Measurements from ENCODE around the gene GNAI3.
A peak's percentile ranks its signal among the peaks of the same experiment; 100 is the strongest.

The GNAI3 gene

DNA sequence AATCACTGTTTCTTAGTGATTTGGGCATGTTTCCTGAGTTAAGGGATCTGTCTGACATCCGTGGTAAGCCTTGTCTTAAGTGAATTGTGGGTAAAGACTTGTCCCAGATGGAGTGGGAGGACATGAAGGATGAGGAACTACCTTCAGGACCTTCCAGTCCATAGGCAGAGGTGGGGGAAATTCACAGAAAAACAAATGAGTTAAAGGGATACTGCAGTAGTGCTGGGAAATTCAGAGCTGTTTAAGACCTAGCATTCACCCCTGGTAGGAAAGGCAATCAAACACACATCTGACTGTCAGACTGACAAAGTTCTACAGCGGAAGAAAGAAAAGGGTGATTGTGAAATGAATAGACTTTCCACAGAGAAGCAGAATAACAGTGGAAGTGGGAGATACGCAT, 68.0 kb downstream of the GNAI3 start:
- Mint-ChIP-seq H3K27me3 (no peaks in the 10 kb centered on the region), H3K27ac (no peak overlapping the region), H3K4me3 (no peak overlapping the region), H3K4me1 (ENCODE audit: low read depth) (peaks cover 29% of the 10 kb centered on the region), H3K36me3 (no peaks in the 10 kb centered on the region), H3K9me3 (ENCODE audit: low read depth) (no peaks in the 10 kb centered on the region)

DNA sequence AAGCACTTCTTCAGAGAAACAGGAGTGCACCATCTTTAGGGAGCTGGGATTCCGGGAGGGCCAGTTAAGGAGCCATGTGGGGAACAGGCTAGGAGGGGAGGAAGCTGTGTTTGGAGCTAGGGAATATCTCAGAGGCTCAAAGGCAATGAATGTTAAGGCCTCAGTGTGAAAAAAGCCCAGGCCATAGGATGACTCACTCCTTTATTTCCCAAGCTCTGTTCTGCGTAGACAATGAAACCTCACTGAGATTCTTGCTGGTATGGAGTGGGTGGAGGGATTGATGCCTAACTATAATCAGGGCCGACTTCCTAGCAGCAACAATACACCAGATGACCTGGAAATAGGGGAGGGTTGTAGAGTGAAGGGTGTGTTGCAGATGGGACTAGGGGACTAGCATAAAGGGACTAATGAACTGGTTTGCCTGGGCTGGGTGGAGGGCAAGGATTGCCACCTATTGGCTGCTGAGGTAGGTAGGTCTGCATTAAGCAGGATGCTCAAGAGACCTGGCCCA, 68.9 kb downstream of the GNAI3 start:
- no peaks in the 10 kb centered on the region for H3K9me3 Mint-ChIP-seq (ENCODE audit: low read depth)
- peaks cover 38% of the 10 kb centered on the region for H3K4me1 Mint-ChIP-seq (ENCODE audit: low read depth)
- H3K27me3 Mint-ChIP-seq: no peaks in the 10 kb centered on the region
- H3K27ac Mint-ChIP-seq: no peak overlapping the region
- peak overlapping the region; percentile 11 for H3K4me3 Mint-ChIP-seq
- no peaks in the 10 kb centered on the region for H3K36me3 Mint-ChIP-seq

DNA sequence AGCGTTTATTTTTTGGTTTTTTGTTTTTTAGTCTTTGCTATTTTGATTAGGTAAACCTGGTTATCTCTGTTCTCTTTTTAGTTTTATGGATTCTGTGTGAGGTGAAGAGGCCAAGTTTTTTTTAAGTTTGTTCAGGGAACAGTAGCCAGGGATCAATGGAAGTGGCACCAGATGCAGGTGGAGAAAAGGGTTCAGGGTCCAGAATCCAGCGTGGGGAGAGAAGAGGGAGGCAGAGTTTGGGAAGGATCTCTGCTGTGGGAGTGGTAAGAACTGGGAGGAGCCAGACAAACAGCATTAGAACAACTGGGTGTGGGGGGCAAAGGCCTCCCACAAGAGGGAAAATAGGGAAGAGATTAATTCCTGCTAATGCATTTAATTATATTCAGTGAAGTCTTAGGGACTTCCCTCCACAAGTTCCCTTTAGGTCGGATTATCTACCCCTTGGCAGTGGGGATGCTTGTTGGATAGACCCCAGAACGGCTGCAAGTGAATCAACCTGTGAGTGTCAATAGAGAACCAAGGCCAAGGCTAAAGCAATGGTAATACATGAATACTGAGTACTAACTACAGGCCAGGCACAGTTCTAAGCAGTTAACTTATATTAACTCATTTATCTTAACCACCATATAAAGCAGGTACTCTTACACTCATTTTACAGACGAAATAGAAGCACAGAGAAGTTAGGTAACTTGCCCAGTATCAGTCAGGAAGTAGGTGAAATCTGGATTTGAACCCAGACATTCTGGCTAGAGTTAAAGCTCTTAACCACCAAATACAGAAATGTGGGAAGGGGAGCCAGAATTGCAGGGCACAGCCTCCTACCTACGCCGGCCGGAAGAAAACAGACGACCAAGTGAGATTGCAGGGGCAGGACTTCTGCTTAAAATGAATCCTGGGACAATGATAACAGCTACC, 70.5 kb downstream of the GNAI3 start:
- H3K9me3 Mint-ChIP-seq (ENCODE audit: low read depth): no peaks in the 10 kb centered on the region
- peaks cover 53% of the 10 kb centered on the region for H3K4me1 Mint-ChIP-seq (ENCODE audit: low read depth)
- peak overlapping the region; percentile 98 for H3K27ac Mint-ChIP-seq
- peak overlapping the region; percentile 98 for H3K4me3 Mint-ChIP-seq
- H3K27me3 Mint-ChIP-seq: no peaks in the 10 kb centered on the region
- no peaks in the 10 kb centered on the region for H3K36me3 Mint-ChIP-seq

DNA sequence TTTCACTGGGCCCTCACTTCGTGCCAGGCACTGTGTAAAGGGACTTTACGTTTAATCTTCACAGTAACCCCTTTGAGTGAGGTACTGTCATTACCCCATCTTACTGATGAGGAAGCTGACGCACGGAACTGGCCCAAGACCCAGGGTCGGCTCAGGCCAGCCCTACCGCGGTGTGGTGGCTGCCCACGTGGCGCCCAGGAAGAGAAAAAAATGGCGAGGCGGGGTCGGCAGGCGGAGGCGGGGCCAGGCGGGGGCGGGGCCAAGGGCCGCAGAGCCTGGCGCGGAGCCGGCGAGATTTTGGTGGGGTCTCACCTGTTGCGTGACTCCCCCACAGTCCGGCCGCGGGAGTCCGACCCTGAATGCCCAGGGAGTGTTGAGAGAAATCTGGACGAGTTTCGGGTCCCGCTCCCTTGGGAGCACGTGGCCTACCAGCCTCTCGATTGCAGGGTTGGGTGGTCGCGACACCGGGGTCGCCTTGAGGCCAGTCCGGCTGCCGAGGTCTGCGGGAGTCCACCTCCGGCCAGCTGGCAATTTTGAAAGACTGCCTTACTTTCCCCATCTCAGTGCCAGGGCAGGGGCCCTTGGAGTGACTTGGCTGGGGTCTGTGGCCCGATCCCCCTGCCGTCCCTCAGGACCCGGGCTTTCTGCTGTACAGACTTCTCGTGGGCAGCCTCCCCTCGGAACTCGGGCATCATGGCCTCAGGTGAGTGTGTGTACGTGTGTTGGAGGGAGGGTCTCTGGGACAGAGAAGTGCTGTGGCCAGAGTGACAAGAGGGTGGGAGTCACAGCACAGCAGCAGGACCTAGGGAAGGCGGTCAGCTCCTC, 71.4 kb downstream of the GNAI3 start, which contains the start of the genes AMPD2 and GNAT2:
TSS of gene AMPD2 (plus strand) at position 262 of the 825 bp plus-strand sequence. CDS start 1,339 bp downstream, outside the sequence.
TSS of gene GNAT2 (minus strand) at position 41 of the 825 bp plus-strand sequence. CDS start 6,746 bp downstream, outside the sequence.
- H3K36me3 Mint-ChIP-seq: no peaks in the 10 kb centered on the region
- no peaks in the 10 kb centered on the region for H3K9me3 Mint-ChIP-seq (ENCODE audit: low read depth)
- H3K4me1 Mint-ChIP-seq (ENCODE audit: low read depth): peaks cover 61% of the 10 kb centered on the region
- H3K27me3 Mint-ChIP-seq: no peaks in the 10 kb centered on the region
- peak within 1 kb of the TSS; percentile 98 for H3K4me3 Mint-ChIP-seq
- peak within 1 kb of the TSS; percentile 98 for H3K27ac Mint-ChIP-seq

DNA sequence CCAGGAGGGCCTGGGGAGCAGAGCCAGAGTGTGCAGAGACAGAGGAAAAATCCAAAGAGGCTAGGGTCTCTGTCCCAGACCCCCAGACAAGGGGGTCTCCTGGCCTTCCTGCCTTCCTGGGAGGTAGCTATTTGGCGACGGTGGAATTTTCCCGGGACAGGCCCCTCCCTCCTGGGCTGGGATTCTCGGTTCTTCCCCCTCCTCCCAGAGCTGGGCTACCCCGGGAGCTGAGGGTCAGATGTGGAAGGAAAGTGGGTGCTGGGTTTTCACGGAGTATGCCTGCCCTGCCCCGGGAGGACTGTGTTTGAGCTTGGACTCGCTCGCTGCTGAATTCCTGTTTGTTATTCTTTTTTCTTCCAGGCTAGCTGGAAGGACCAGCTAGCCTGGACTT, 72.0 kb downstream of the GNAI3 start:
- no peaks in the 10 kb centered on the region for H3K27me3 Mint-ChIP-seq
- peaks cover 61% of the 10 kb centered on the region for H3K4me1 Mint-ChIP-seq (ENCODE audit: low read depth)
- H3K27ac Mint-ChIP-seq: peak overlapping the region; percentile 98
- no peaks in the 10 kb centered on the region for H3K9me3 Mint-ChIP-seq (ENCODE audit: low read depth)
- H3K4me3 Mint-ChIP-seq: peak overlapping the region; percentile 98
- no peaks in the 10 kb centered on the region for H3K36me3 Mint-ChIP-seq

DNA sequence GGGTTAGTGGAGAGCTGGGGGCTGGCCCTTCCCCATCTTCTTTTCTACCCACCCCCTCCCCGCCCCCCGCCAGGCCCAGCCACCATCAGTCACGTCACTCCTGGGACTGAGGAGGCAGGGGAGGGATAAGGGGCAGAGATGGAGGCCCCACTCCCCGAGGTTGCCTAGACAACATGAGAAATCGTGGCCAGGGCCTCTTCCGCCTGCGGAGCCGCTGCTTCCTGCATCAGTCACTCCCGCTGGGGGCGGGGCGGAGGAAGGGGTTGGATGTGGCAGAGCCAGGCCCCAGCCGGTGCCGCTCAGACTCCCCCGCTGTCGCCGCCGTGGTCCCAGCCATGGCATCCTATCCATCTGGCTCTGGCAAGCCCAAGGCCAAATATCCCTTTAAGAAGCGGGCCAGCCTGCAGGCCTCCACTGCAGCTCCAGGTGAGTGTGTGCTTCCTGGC, 72.4 kb downstream of the GNAI3 start:
- no peaks in the 10 kb centered on the region for H3K9me3 Mint-ChIP-seq (ENCODE audit: low read depth)
- H3K36me3 Mint-ChIP-seq: no peaks in the 10 kb centered on the region
- peaks cover 60% of the 10 kb centered on the region for H3K4me1 Mint-ChIP-seq (ENCODE audit: low read depth)
- H3K27ac Mint-ChIP-seq: peak overlapping the region; percentile 98
- H3K4me3 Mint-ChIP-seq: peak overlapping the region; percentile 98
- no peaks in the 10 kb centered on the region for H3K27me3 Mint-ChIP-seq

DNA sequence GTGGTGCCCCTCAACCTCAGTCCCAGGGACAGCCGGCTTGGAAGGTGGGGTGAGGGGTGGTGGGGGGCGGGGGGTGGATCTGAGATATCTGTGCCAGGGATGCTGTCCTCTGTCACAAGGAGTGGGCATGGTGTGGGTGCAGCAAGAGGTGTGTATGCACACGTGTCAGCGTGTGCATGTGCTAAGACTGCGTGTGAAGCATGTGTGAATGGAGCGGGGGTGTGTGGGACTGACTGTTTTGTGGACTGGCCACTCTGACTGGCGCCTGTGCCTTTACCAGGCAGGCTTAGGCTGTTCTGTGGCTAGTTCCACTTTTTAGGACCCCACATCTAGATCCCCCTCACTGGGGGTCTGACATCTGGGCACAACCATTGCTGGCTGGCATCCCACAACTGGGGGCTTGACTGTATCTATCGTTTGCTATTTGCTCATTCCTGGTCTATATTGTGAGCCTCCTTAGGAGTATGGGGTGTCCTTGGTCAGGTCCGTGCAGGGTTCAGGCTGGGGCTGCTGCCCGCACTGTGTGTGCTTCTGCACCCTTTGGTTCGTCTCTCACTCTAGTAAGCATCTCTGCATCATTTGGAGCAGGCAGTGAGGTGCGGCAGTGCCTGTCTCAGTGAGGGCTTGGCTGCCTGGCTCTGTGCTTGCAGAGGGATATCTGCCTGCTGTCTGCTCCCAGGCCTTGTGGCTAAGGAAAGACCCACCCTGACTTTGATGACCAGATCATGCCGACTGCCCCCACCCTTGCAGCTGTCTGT, 73.1 kb downstream of the GNAI3 start:
- Mint-ChIP-seq H3K9me3 (ENCODE audit: low read depth) (no peaks in the 10 kb centered on the region), H3K27ac (peak overlapping the region; percentile 74), H3K4me3 (peak overlapping the region; percentile 98), H3K4me1 (ENCODE audit: low read depth) (peaks cover 53% of the 10 kb centered on the region), H3K27me3 (no peaks in the 10 kb centered on the region), H3K36me3 (no peaks in the 10 kb centered on the region)

DNA sequence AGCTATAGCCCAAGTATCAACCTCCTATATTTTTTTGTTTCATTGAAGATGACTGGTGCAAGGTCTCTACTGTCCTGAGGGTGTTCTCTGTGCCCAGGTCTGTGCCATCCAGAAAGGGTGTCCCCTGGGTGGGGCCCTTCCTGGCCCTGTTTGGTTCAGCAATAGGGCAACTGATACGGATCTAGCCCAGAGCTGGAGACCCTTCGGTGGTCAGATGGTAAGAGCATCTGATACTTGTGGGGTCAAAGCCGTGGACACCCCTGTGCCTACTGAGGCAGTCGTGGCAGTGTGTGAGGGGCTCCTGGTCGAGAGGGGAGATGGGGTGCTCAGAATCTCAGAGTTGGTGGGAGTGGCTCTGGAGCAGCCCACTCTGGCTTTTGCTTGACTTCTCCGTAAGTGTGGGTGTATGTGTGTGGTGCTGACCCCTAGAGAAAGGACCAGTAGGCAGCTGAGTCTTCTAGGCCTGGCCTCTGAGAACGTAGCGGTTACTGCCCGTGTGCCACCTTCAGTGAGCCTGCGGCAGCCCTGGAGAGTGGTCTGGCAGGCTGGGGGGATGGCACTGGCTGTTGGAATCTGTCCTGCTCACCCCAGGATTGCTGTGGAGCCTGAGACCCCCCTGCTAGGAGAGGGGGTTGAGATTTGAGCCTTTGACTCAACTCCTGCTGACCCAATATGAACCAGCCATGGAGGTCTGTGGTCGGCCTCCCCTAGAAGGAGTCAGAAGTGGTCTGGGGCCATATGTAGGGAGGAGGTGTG, 73.9 kb downstream of the GNAI3 start:
- H3K9me3 Mint-ChIP-seq (ENCODE audit: low read depth): no peaks in the 10 kb centered on the region
- H3K36me3 Mint-ChIP-seq: no peaks in the 10 kb centered on the region
- H3K27ac Mint-ChIP-seq: peak overlapping the region; percentile 74
- H3K4me1 Mint-ChIP-seq (ENCODE audit: low read depth): peaks cover 46% of the 10 kb centered on the region
- no peaks in the 10 kb centered on the region for H3K27me3 Mint-ChIP-seq
- peak overlapping the region; percentile 98 for H3K4me3 Mint-ChIP-seq

DNA sequence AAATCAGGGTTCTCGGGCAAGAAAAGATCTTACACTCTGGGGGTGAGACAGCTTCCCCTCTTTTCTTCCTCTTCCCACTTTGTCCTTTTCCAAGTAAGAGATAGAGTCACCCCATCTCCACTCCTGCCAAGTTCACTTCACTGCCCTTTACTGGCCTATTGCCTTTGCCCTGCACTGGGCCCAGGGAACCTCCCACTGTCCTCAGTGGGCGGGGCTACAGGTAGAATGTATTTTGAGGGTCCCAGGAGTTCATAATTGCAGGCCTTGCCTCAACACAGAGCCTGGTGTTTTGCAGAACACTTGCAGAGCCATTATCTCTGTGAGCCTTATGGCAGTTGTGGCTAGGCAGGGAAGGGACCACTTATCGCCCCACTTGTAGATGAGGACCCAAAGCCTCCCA, 74.5 kb downstream of the GNAI3 start:
- Mint-ChIP-seq H3K4me1 (ENCODE audit: low read depth) (peaks cover 42% of the 10 kb centered on the region), H3K27me3 (no peaks in the 10 kb centered on the region), H3K4me3 (peak overlapping the region; percentile 98), H3K27ac (peak overlapping the region; percentile 74), H3K36me3 (no peaks in the 10 kb centered on the region), H3K9me3 (ENCODE audit: low read depth) (no peaks in the 10 kb centered on the region)

DNA sequence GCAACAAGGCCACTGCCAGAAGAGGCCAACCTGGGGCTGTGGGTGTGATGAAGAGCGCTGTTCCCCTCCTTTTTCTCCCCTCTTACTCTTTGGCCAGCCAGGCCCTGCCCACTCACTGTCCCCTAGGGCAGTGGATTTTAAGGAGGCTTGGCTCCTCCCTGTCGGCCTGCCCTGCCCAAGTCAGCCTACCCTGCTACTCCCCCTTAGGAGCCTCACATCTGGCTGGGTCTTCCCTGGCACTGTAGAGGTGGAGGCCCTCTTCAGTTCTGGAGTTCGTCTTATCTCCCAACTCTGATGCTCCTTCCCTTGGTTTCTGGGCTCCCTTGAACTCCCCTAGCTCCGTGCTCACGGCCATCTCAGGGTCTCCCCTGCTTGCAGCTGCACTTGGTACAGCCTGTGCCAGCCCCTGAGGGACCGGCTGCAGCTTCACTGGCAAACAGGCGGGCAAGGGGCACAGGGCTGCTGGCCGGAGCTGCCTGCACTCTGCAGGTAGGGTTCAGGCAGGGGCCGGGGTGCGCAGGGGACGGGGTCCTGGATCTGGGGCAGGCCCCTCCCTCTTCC, 75.3 kb downstream of the GNAI3 start:
- H3K36me3 Mint-ChIP-seq: no peaks in the 10 kb centered on the region
- no peaks in the 10 kb centered on the region for H3K9me3 Mint-ChIP-seq (ENCODE audit: low read depth)
- peak overlapping the region; percentile 80 for H3K4me3 Mint-ChIP-seq
- H3K27ac Mint-ChIP-seq: peak overlapping the region; percentile 62
- H3K4me1 Mint-ChIP-seq (ENCODE audit: low read depth): peaks cover 40% of the 10 kb centered on the region
- no peaks in the 10 kb centered on the region for H3K27me3 Mint-ChIP-seq

DNA sequence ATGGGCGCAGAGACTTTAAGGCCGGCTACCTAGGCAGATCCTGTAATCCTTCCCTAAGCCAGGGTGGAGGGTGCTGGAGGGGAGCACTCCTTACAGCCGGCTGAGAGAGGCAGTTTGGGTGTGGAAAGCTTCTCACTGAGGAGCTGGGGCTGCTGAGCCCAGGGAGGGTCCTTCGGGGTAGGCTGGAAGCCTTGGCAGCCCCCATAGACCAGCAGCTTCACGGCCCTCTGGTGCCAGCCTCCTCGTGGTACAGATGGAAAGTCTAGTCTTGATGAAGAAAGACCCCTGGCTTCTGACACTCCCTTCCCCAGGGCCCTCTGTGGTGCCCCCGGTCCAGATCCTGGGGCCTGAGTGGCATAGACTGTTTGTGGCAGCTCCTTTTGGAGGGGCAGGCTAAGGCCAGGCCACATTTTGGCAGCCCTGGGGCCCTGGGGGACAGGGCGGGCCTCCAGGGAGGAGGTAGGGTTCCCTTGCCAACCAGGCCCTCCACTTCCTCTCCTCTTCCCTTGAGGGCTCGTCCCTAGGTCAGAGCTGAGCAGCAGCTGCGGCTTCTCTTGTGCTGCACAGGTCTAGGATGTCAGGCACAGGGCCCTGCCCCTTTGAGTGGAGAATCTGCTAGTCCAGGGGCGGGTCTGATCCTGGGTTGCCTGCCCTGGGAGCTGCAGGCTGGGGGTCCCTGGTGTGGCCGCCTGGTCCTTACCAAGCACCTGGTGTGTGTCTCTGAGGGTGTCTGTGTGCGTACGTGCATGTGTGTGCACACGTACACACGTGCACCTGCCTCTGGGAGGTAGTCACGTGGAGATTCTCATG, 76.0 kb downstream of the GNAI3 start:
- peak overlapping the region; percentile 80 for H3K4me3 Mint-ChIP-seq
- no peaks in the 10 kb centered on the region for H3K36me3 Mint-ChIP-seq
- H3K9me3 Mint-ChIP-seq (ENCODE audit: low read depth): no peaks in the 10 kb centered on the region
- peaks cover 33% of the 10 kb centered on the region for H3K4me1 Mint-ChIP-seq (ENCODE audit: low read depth)
- H3K27ac Mint-ChIP-seq: peak overlapping the region; percentile 54
- no peaks in the 10 kb centered on the region for H3K27me3 Mint-ChIP-seq

DNA sequence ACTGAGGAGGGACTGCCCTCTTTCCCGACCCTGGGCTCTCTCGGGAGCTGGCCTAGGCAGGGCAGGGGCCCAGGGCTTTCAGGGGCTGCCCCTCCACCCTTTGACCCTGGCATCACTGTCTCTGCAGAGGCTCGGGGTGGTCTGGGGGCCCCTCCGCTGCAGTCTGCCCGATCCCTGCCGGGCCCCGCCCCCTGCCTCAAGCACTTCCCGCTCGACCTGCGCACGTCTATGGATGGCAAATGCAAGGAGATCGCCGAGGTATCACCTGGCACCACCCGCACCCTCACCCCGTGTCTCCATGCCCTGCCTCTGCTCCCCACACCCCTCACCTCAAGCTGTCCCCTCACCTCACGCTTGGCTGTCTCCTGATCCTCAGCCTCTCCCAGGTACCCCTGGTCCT, 76.8 kb downstream of the GNAI3 start:
- Mint-ChIP-seq H3K36me3 (no peaks in the 10 kb centered on the region), H3K9me3 (ENCODE audit: low read depth) (no peaks in the 10 kb centered on the region), H3K4me1 (ENCODE audit: low read depth) (peaks cover 33% of the 10 kb centered on the region), H3K27ac (peak overlapping the region; percentile 43), H3K27me3 (no peaks in the 10 kb centered on the region), H3K4me3 (no peak overlapping the region)

Measured in activated naive CD8-positive, alpha-beta T cell (primary cell).